T-cell (primary cell): ENCODE results near the gene TMEM163. TPM values are rescaled to one million over a fixed set of nuclear protein-coding genes. Genes with fewer than 3 reads are reported as not detected.

Source experiments
- ATAC-seq, 4 experiments: fragments of 200-7000 bp in 3 of 4; fragments of 150-1000 bp in 1 of 4; cut with Tn5 transposase; replicated peaks in 1 of 4; 1 replicate in 3 of 4; 2 replicates in 1 of 4; pipeline ENCODE4 v1.10.0; 2021; ENCODE audit warnings: moderate library complexity in 3 of 4, mild to moderate bottlenecking in 2 of 4, moderate number of reproducible peaks in 1 of 4
- CTCF ChIA-PET, 2 donors: fragments of 300-600 bp; sonication (Branson Sonifier 250); formaldehyde crosslinking; loops; one replicate each; lab custom pipeline; 2022; ENCODE audit warnings: antibody characterized with exemption in 2 of 2; lab: Charles Lee
- POLR2A ChIA-PET, 2 donors: fragments of 300-600 bp; sonication (Branson Sonifier 250); formaldehyde crosslinking; loops; one replicate each; lab custom pipeline; 2022; ENCODE audit warnings: antibody characterized with exemption in 2 of 2; lab: Charles Lee
- DNase-seq, 35 experiments: peaks; one replicate each; pipeline versions ENCODE4 v3.0.0 to v3.0.0-alpha.2; 2013 to 2023
- H3K27ac ChIP-seq: one replicate; pipeline ENCODE4 v1.5.1; 2013; ENCODE audit warnings: low read length
- H3K27me3 ChIP-seq, 2 experiments: replicated peaks in 1 of 2; 1 replicate in 1 of 2; 2 replicates in 1 of 2; pipeline versions ENCODE4 v1.6.1 to v1.7.0; 2013; ENCODE audit warnings: low read length in 1 of 2, mixed read lengths in 1 of 2; ENCODE audit not compliant: control insufficient read depth in 2 of 2, insufficient read depth in 2 of 2; ENCODE audit errors: extremely low read depth in 1 of 2
- H3K36me3 ChIP-seq, 2 donors: 1 replicate in 1 of 2; 2 replicates in 1 of 2; pipeline versions ENCODE4 v1.6.1 to v1.7.0; 2013; ENCODE audit warnings: low read length in 1 of 2; ENCODE audit not compliant: control insufficient read depth in 2 of 2, insufficient read depth in 1 of 2; ENCODE audit errors: extremely low read depth in 1 of 2
- H3K4me1 ChIP-seq, 2 experiments: 1 replicate in 1 of 2; 2 replicates in 1 of 2; pipeline versions ENCODE4 v1.6.1 to v1.7.0; 2013; ENCODE audit warnings: low read length in 2 of 2, mixed read lengths in 1 of 2; ENCODE audit not compliant: insufficient read depth in 2 of 2, control insufficient read depth in 1 of 2; ENCODE audit errors: extremely low read depth in 1 of 2
- H3K4me3 ChIP-seq, 2 donors: 1 replicate in 1 of 2; 2 replicates in 1 of 2; pipeline versions ENCODE4 v1.5.1 to v1.7.0; 2013; ENCODE audit warnings: mild to moderate bottlenecking in 2 of 2, low read length in 1 of 2, moderate library complexity in 1 of 2; ENCODE audit not compliant: control insufficient read depth in 1 of 2; ENCODE audit errors: extremely low read depth in 1 of 2
- H3K9me3 ChIP-seq: 2 replicates; pipeline ENCODE4 v1.7.0; 2013
- H3K27ac Mint-ChIP-seq, 2 donors: one replicate each; pipeline ENCODE4 v1.8.0; 2020 to 2021; ENCODE audit warnings: mild to moderate bottlenecking in 2 of 2, mixed read lengths in 2 of 2
- H3K27me3 Mint-ChIP-seq, 2 donors: one replicate each; pipeline ENCODE4 v1.8.0; 2021 to 2022; ENCODE audit warnings: mixed read lengths in 2 of 2
- H3K36me3 Mint-ChIP-seq: one replicate; pipeline ENCODE4 v1.8.0; 2021; ENCODE audit warnings: mixed read lengths
- H3K4me1 Mint-ChIP-seq, 3 donors: one replicate each; pipeline ENCODE4 v1.8.0; 2020 to 2022; ENCODE audit warnings: mixed read lengths in 3 of 3, mild to moderate bottlenecking in 1 of 3
- H3K4me3 Mint-ChIP-seq, 3 donors: one replicate each; pipeline ENCODE4 v1.8.0; 2020 to 2022; ENCODE audit warnings: mild to moderate bottlenecking in 3 of 3, mixed read lengths in 3 of 3, moderate library complexity in 3 of 3
- H3K9me3 Mint-ChIP-seq, 3 donors: one replicate each; pipeline ENCODE4 v1.8.0; 2020 to 2022; ENCODE audit warnings: mixed read lengths in 3 of 3
- WGBS: methylation state at CpG from one replicate; pipeline ENCODE4 v1.1.5; 2013; ENCODE audit warnings: missing lambda C conversion rate; ENCODE audit not compliant: insufficient coverage; 5-methylcytosine and 5-hydroxymethylcytosine counted together
- total RNA-seq, 35 experiments: library from RNA in 6 of 35; stranded (reverse) in 6 of 35; fragments of 120-200 nt in 1 of 35; gene quantifications; one replicate each; pipeline versions ENCODE4 v1.2.1 to v1.2.4 and lab custom pipeline; 2013 to 2026

Gene TMEM163
- total RNA-seq, 5 donors from 2014 or later (not counting 1 experiment from before 2014, with no cell fraction given) = 0.18 to 0.73 (median 0.35) TPM

DNA sequence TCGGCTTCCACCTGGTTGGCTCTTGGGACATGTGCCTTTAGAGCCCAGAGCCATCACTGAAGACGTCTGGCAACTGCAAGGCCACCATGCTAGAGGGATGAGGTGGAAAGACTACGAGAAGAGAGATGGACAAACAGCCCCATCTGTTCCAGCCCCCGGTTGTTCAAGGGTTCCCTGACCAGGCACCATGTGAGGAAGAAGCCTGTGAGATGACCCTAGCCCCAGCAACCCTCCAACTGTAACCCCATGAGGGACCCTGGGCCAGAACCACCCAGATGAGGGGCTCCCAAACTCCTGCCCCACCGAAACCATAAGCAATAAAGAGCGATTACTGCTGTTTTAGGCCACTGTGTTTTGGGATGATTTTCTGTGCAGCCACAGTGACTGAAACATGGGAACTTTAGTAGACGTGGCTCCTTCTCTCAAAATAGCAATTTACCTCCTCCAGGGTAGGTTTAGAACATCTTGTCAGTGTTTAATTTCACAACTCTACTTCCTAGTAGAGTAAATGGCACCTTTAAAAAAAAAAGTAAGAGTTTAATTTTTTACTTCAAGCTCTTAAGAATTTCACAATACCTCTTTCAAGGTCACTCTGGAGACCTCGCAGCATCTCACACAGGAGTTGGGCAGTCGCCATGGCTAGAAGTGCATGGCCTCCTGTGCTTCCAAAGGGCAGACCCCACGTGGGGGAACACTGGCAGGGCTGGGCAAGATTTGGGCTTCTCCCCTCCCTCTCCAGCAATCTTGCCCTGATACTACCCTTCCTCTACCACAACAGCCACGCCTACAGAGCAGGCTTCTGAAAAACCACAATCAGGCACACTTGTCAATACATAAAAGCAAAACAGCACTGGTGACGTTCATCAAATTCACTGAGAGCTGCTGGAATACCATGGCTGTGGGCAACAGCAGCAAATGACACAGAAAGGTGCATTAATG lies 48.8 kb downstream of the TMEM163 start:
- peaks cover 51 to 74% of the 10 kb centered on the region in 2 experiments for H3K4me1 ChIP-seq
- ATAC-seq (peak; percentile 73 to 91 (median 75)), DNase-seq (peak; percentile 58 to 92 (median 78))
- Mint-ChIP-seq H3K9me3 (peaks cover 0 to 4% (median 0%) of the 10 kb centered on the region in 3 donors), H3K4me3 (peak overlapping the region; percentile 49 to 78 (median 66)), H3K27me3 (no peaks in the 10 kb centered on the region), H3K27ac (peak overlapping the region; percentile 89 to 91), H3K36me3 (no peaks in the 10 kb centered on the region), H3K4me1 (peaks cover 81 to 86% (median 85%) of the 10 kb centered on the region in 3 donors)
- peak overlapping the region; percentile 75 for H3K27ac ChIP-seq
- POLR2A ChIA-PET = interaction anchor here (0.5 to 1.6 kb wide), 8 partner anchors 9 to 1459 kb away, joined by 3 to 8 read pairs (median 4); no protein-coding TSS in a partner anchor
- H3K9me3 ChIP-seq = no peaks in the 10 kb centered on the region
- WGBS = 32% methylated on average over 6 of the region's 12 CpGs
- no peaks in the 10 kb centered on the region for H3K27me3 ChIP-seq
- peak overlapping the region; percentile 4 to 44 for H3K4me3 ChIP-seq
- CTCF ChIA-PET = interaction anchor here (0.6 to 1.4 kb wide), 8 partner anchors 9 to 492 kb away, joined by 3 to 10 read pairs (median 4); no protein-coding TSS in a partner anchor
- H3K36me3 ChIP-seq = no peaks in the 10 kb centered on the region

DNA sequence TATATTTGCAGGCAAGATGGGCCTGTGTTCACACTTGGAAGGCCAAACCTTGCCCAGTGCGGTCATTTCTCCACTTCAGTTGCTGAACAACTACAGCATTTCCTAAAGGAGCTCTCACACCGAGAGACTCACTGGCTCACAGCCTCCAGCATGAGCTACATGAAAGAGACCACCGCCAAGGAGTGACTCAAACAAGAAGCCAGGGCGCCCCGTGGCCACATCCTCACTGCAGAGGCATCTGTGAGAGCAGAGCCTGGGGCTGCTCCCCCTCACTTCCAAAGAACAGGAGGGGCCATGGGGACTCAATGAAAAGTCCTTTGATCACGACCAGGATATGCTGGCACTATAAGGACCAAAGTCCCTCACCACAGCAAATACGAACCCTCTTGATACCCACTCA lies 50.0 kb downstream of the TMEM163 start:
- POLR2A ChIA-PET = interaction anchor here in 1 of 2 donors (0.7 to 1.1 kb wide), 3 partner anchors 12 to 1077 kb away, joined by 3 read pairs; no protein-coding TSS in a partner anchor
- H3K36me3 Mint-ChIP-seq = no peaks in the 10 kb centered on the region
- Histone ChIP-seq H3K27me3 (no peaks in the 10 kb centered on the region), H3K4me3 (peak overlapping the region in 1 of 2 donors; percentile 27), H3K27ac (peak overlapping the region; percentile 75), H3K9me3 (no peaks in the 10 kb centered on the region), H3K4me1 (peaks cover 51 to 81% of the 10 kb centered on the region in 2 experiments), H3K36me3 (no peaks in the 10 kb centered on the region)
- H3K9me3 Mint-ChIP-seq = peaks cover 0 to under 1% (median 0%) of the 10 kb centered on the region in 3 donors
- H3K27ac Mint-ChIP-seq = peak overlapping the region; percentile 89 to 91
- 14% methylated on average over 6 of the region's 7 CpGs for WGBS
- CTCF ChIA-PET = interaction anchor here (0.6 to 1.2 kb wide), 7 partner anchors 9 to 257 kb away, joined by 3 to 4 read pairs (median 3); no protein-coding TSS in a partner anchor
- H3K4me1 Mint-ChIP-seq = peaks cover 88 to 91% (median 89%) of the 10 kb centered on the region in 3 donors
- DNase-seq = peak; percentile 57 to 90 (median 83)
- peak overlapping the region; percentile 46 to 78 (median 66) for H3K4me3 Mint-ChIP-seq
- ATAC-seq = peak; percentile 68 to 92 (median 90)
- peaks cover 0 to 2% of the 10 kb centered on the region in 2 donors for H3K27me3 Mint-ChIP-seq

DNA sequence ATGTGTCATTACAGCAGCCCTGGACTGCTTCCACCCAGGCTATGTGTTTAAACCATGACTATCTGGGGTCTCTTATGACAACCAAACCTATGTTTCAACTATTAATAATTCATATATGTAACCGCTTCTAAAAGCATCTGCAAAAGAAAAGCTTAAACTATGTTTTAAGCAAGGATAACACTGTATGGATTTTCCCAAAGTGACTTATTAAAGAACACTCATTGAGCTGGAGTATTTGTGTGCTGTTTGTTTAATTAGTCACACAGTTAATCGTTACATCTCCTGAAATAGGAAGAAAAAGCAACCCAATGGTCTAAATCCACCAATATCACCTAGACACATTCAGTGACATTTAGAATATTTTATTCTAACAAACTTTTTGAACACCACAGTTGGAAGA lies 51.3 kb downstream of the TMEM163 start:
- H3K4me3 ChIP-seq = peak overlapping the region in 1 of 2 donors; percentile 2
- Mint-ChIP-seq H3K27ac (peak overlapping the region; percentile 4 to 38), H3K4me3 (peak overlapping the region in 2 of 3 donors; percentile 21 to 46), H3K36me3 (no peaks in the 10 kb centered on the region), H3K4me1 (peaks cover 81 to 82% (median 82%) of the 10 kb centered on the region in 3 donors), H3K9me3 (no peaks in the 10 kb centered on the region), H3K27me3 (peaks cover 0 to 2% of the 10 kb centered on the region in 2 donors)
- H3K9me3 ChIP-seq = no peaks in the 10 kb centered on the region
- POLR2A ChIA-PET = no interaction called here
- CTCF ChIA-PET = interaction anchor here in 1 of 2 donors (0.5 kb wide), 1 partner anchor 18 kb away, joined by 4 read pairs; no protein-coding TSS in a partner anchor
- ATAC-seq = no peak
- peaks cover 51 to 83% of the 10 kb centered on the region in 2 experiments for H3K4me1 ChIP-seq
- H3K27me3 ChIP-seq = no peaks in the 10 kb centered on the region
- H3K36me3 ChIP-seq = no peaks in the 10 kb centered on the region
- DNase-seq = no peak
- no peak overlapping the region for H3K27ac ChIP-seq
- no CpG with 5 or more reads among the region's 2 CpGs for whole genome bisulfite sequencing

DNA sequence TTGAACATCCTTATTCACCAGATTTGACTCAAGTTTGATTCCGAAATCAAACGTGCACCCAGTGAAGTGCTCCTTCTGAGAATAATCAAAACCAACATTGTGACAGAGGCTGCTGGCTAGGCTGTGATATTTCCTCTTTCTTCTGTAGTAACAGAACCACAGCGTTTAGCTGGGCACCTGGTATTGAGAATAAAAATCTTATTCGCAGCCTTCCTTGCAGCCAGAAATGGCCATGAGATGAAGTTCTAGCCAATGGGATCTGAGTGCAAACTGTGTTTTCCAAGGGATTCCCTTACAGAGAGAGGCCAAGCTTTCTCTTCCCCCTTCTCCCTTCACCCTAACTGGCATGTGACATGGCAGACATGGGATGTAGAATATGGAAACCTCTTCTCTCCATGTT lies 51.7 kb downstream of the TMEM163 start:
- no CpG with 5 or more reads among the region's 4 CpGs for WGBS
- Histone ChIP-seq H3K4me3 (no peak overlapping the region), H3K27me3 (no peaks in the 10 kb centered on the region), H3K27ac (no peak overlapping the region), H3K36me3 (no peaks in the 10 kb centered on the region), H3K4me1 (peaks cover 51 to 78% of the 10 kb centered on the region in 2 experiments), H3K9me3 (no peaks in the 10 kb centered on the region)
- H3K36me3 Mint-ChIP-seq = no peaks in the 10 kb centered on the region
- ChIA-PET CTCF (no interaction called here), POLR2A (no interaction called here)
- ATAC-seq (no peak), DNase-seq (no peak)
- no peak overlapping the region for H3K27ac Mint-ChIP-seq
- H3K27me3 Mint-ChIP-seq = peaks cover 0 to 2% of the 10 kb centered on the region in 2 donors
- H3K4me1 Mint-ChIP-seq = peaks cover 76 to 80% (median 77%) of the 10 kb centered on the region in 3 donors
- H3K4me3 Mint-ChIP-seq = peak overlapping the region in 1 of 3 donors; percentile 46
- H3K9me3 Mint-ChIP-seq = no peaks in the 10 kb centered on the region

DNA sequence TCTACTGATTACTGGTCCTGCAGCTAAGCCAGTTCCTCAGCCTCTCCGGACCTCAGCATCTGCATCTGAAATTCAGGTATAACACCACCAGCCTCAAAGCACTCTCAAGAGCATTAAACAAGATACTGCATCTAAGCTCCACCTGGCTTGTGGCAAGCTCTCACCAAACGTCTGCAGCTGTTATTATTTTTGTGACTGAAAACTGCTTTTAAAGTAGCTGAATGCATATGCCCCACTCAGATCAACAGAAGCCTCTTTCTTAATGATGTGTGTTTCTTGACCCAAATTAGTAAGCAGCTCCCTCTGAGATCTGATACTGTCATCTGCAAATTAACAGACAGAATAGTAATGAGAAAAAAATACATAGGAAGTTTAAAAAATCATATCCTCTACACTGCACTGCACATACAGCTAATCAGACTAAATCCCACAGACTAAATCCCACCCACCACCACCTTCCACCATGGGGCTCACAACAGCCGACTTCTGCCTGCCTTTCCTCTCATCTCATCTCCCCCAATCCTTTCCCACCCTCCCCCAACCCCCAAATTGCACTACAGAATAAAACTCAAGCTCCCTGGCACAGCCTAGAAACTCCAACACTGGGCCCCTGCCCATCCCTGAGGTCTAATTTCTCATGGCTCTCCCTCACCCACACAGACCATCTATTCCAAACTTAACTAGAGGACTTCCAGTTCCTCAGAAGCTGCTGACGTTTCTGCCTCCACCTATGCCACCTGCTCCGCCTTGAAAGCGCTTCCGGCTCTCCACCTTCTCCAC lies 52.9 kb downstream of the TMEM163 start:
- Histone ChIP-seq H3K27ac (no peak overlapping the region), H3K36me3 (no peaks in the 10 kb centered on the region), H3K4me3 (no peak overlapping the region), H3K4me1 (peaks cover 42 to 73% of the 10 kb centered on the region in 2 experiments), H3K9me3 (no peaks in the 10 kb centered on the region), H3K27me3 (no peaks in the 10 kb centered on the region)
- H3K27ac Mint-ChIP-seq = peak overlapping the region in 1 of 2 donors; percentile 16
- POLR2A ChIA-PET = interaction anchor here in 1 of 2 donors (0.6 kb wide), 2 partner anchors 9 to 14 kb away, joined by 4 to 6 read pairs; no protein-coding TSS in a partner anchor
- 73% methylated on average over 5 of the region's 7 CpGs for WGBS
- peak overlapping the region in 2 of 3 donors; percentile 46 to 62 for H3K4me3 Mint-ChIP-seq
- no peaks in the 10 kb centered on the region for H3K9me3 Mint-ChIP-seq
- no peak for ATAC-seq
- no peak for DNase-seq
- CTCF ChIA-PET = no interaction called here
- peaks cover 0 to 2% of the 10 kb centered on the region in 2 donors for H3K27me3 Mint-ChIP-seq
- peaks cover 4% of the 10 kb centered on the region for H3K36me3 Mint-ChIP-seq
- peaks cover 69 to 74% (median 70%) of the 10 kb centered on the region in 3 donors for H3K4me1 Mint-ChIP-seq
